ENCODE results near the gene PDE7B. TPM values are rescaled to one million over a fixed set of nuclear protein-coding genes. Genes with fewer than 3 reads are reported as not detected.

Gene PDE7B
- total RNA-seq, 1 donor from 2014 or later = 0.84 TPM

- H3K4me3 ChIP-seq (ENCODE audit: low read depth, low read length) = no peak overlapping the region
- TF ChIP-seq CTCF (IDR thresholded peaks at IDR 0.05; ENCODE audit: insufficient read depth, low read length, poor library complexity, severe bottlenecking) = no peak
- no peaks in the 10 kb centered on the region for H3K27me3 ChIP-seq (ENCODE audit: control insufficient read depth, insufficient read depth, low read length)
- no peaks in the 10 kb centered on the region for H3K36me3 ChIP-seq (ENCODE audit: control insufficient read depth, insufficient read depth, low read length)
- no peak for DNase-seq (ENCODE audit: low read depth)
Observed at GRCh38 chr6:135990855-135991464, 139.5 kb downstream of the PDE7B start.

- Histone ChIP-seq H3K4me3 (ENCODE audit: low read depth, low read length) (no peak overlapping the region), H3K27me3 (ENCODE audit: control insufficient read depth, insufficient read depth, low read length) (no peaks in the 10 kb centered on the region), H3K36me3 (ENCODE audit: control insufficient read depth, insufficient read depth, low read length) (no peaks in the 10 kb centered on the region)
- no peak for TF ChIP-seq CTCF (IDR thresholded peaks at IDR 0.05; ENCODE audit: insufficient read depth, low read length, poor library complexity, severe bottlenecking)
- no peak for DNase-seq (ENCODE audit: low read depth)
Observed at GRCh38 chr6:135992739-135993138, 141.2 kb downstream of the PDE7B start.

- no peak overlapping the region for H3K4me3 ChIP-seq (ENCODE audit: low read depth, low read length)
- DNase-seq (ENCODE audit: low read depth) = no peak
- H3K27me3 ChIP-seq (ENCODE audit: control insufficient read depth, insufficient read depth, low read length) = no peaks in the 10 kb centered on the region
- H3K36me3 ChIP-seq (ENCODE audit: control insufficient read depth, insufficient read depth, low read length) = no peaks in the 10 kb centered on the region
- no peak for TF ChIP-seq CTCF (IDR thresholded peaks at IDR 0.05; ENCODE audit: insufficient read depth, low read length, poor library complexity, severe bottlenecking)
Observed at GRCh38 chr6:135993361-135993760, 141.9 kb downstream of the PDE7B start.

GRCh38 chr6:135994857-135995544 lies 143.5 kb downstream of the PDE7B start:
- DNase-seq (ENCODE audit: low read depth) = no peak
- Histone ChIP-seq H3K36me3 (ENCODE audit: control insufficient read depth, insufficient read depth, low read length) (no peaks in the 10 kb centered on the region), H3K4me3 (ENCODE audit: low read depth, low read length) (no peak overlapping the region), H3K27me3 (ENCODE audit: control insufficient read depth, insufficient read depth, low read length) (no peaks in the 10 kb centered on the region)
- TF ChIP-seq CTCF (IDR thresholded peaks at IDR 0.05; ENCODE audit: insufficient read depth, low read length, poor library complexity, severe bottlenecking) = no peak

GRCh38 chr6:135995545-135995898 lies 144.0 kb downstream of the PDE7B start:
- Histone ChIP-seq H3K36me3 (ENCODE audit: control insufficient read depth, insufficient read depth, low read length) (no peaks in the 10 kb centered on the region), H3K27me3 (ENCODE audit: control insufficient read depth, insufficient read depth, low read length) (no peaks in the 10 kb centered on the region), H3K4me3 (ENCODE audit: low read depth, low read length) (no peak overlapping the region)
- no peak for TF ChIP-seq CTCF (IDR thresholded peaks at IDR 0.05; ENCODE audit: insufficient read depth, low read length, poor library complexity, severe bottlenecking)
- DNase-seq (ENCODE audit: low read depth) = no peak

GRCh38 chr6:135996668-135997067 lies 145.2 kb downstream of the PDE7B start:
- DNase-seq (ENCODE audit: low read depth) = no peak
- Histone ChIP-seq H3K27me3 (ENCODE audit: control insufficient read depth, insufficient read depth, low read length) (no peaks in the 10 kb centered on the region), H3K4me3 (ENCODE audit: low read depth, low read length) (no peak overlapping the region), H3K36me3 (ENCODE audit: control insufficient read depth, insufficient read depth, low read length) (no peaks in the 10 kb centered on the region)
- TF ChIP-seq CTCF (IDR thresholded peaks at IDR 0.05; ENCODE audit: insufficient read depth, low read length, poor library complexity, severe bottlenecking) = no peak

All from kidney epithelial cell (primary cell).